Liver (tissue), 3 donors: ENCODE results near the gene MTA3.

ENCODE experiments used
- CTCF ChIP-seq: fragments of 150-350 bp; IDR thresholded peaks from 2 replicates; pipeline ENCODE4 v1.5.1; 2017; ENCODE audit warnings: improper control_type of control experiment, low read depth, low read length; ENCODE audit not compliant: missing input control
- EGR1 ChIP-seq, 2 donors: IDR thresholded peaks; 2 replicates each; pipeline ENCODE4 v1.6.1; 2016 to 2018; ENCODE audit warnings: antibody characterized with exemption in 2 of 2, low read depth in 2 of 2
- FOXA1 ChIP-seq: IDR thresholded peaks from 2 replicates; pipeline ENCODE4 v1.6.1; 2016; ENCODE audit warnings: antibody characterized with exemption
- GABPA ChIP-seq, 2 donors: IDR thresholded peaks in 1 of 2; conservative IDR thresholded peaks in 1 of 2; 2 replicates each; pipeline ENCODE4 v1.6.1; 2016; ENCODE audit warnings: antibody characterized with exemption in 2 of 2, mild to moderate bottlenecking in 1 of 2, moderate library complexity in 1 of 2
- JUND ChIP-seq, 2 donors: IDR thresholded peaks; 2 replicates each; pipeline ENCODE4 v1.6.1; 2016; ENCODE audit warnings: antibody characterized with exemption in 2 of 2
- MAX ChIP-seq: IDR thresholded peaks from 2 replicates; pipeline ENCODE4 v1.6.1; 2016; ENCODE audit warnings: antibody characterized with exemption
- RAD21 ChIP-seq, 2 donors: IDR thresholded peaks; 2 replicates each; pipeline ENCODE4 v1.6.1; 2016; ENCODE audit warnings: antibody characterized with exemption in 2 of 2, mild to moderate bottlenecking in 2 of 2
- REST ChIP-seq: IDR thresholded peaks from 2 replicates; pipeline ENCODE4 v1.6.1; 2016; ENCODE audit warnings: antibody characterized with exemption, mild to moderate bottlenecking
- ZBTB33 ChIP-seq: IDR thresholded peaks from 2 replicates; pipeline ENCODE4 v1.6.1; 2016; ENCODE audit warnings: antibody characterized with exemption
- donor health status: healthy.
- donor health status: healthy.

GRCh38 chr2:42618116-42618515 is 49.7 kb downstream of the MTA3 start:
- TF ChIP-seq JUND (IDR thresholded peaks at IDR 0.05) (no peak), MAX (no peak), ZBTB33 (no peak), CTCF (no peak), EGR1 (IDR thresholded peaks at IDR 0.05; ENCODE audit: low read depth in 2 of 2) (no peak), GABPA (IDR thresholded peaks at IDR 0.05 in 1 of 2, conservative IDR thresholded peaks at IDR 0.05 in 1 of 2) (no peak), RAD21 (IDR thresholded peaks at IDR 0.05) (no peak), REST (no peak), FOXA1 (no peak)
